Epithelial cell of esophagus (primary cell): ENCODE results near the gene BUD13.

Source experiments
- DNase-seq: peaks from one replicate; pipeline ENCODE4 v3.0.0; 2010; ENCODE audit warnings: low read depth
- H3K4me3 ChIP-seq: 2 replicates; pipeline ENCODE4 v1.5.1; 2011; ENCODE audit warnings: mild to moderate bottlenecking, low read length, control low read depth
- TF ChIP-seq, protein P1 (sequence below): IDR thresholded peaks from 2 replicates; pipeline ENCODE4 v1.5.1; 2011; ENCODE audit warnings: low read depth, mild to moderate bottlenecking, low read length, control low read depth, inconsistent platforms; ENCODE audit not compliant: insufficient read depth; ENCODE audit errors: missing control alignments

The BUD13 gene

GRCh38 chr11:116729501-116730240, 43.1 kb downstream of the BUD13 start:
- TF ChIP-seq, protein P1, sequence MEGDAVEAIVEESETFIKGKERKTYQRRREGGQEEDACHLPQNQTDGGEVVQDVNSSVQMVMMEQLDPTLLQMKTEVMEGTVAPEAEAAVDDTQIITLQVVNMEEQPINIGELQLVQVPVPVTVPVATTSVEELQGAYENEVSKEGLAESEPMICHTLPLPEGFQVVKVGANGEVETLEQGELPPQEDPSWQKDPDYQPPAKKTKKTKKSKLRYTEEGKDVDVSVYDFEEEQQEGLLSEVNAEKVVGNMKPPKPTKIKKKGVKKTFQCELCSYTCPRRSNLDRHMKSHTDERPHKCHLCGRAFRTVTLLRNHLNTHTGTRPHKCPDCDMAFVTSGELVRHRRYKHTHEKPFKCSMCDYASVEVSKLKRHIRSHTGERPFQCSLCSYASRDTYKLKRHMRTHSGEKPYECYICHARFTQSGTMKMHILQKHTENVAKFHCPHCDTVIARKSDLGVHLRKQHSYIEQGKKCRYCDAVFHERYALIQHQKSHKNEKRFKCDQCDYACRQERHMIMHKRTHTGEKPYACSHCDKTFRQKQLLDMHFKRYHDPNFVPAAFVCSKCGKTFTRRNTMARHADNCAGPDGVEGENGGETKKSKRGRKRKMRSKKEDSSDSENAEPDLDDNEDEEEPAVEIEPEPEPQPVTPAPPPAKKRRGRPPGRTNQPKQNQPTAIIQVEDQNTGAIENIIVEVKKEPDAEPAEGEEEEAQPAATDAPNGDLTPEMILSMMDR: no peak
- no peak overlapping the region for H3K4me3 ChIP-seq
- DNase-seq: no peak

- TF ChIP-seq, protein P1: no peak
- DNase-seq: peak; percentile 12
- H3K4me3 ChIP-seq: no peak overlapping the region
Measured at GRCh38 chr11:116727990-116728389, 44.8 kb downstream of the BUD13 start.

DNA sequence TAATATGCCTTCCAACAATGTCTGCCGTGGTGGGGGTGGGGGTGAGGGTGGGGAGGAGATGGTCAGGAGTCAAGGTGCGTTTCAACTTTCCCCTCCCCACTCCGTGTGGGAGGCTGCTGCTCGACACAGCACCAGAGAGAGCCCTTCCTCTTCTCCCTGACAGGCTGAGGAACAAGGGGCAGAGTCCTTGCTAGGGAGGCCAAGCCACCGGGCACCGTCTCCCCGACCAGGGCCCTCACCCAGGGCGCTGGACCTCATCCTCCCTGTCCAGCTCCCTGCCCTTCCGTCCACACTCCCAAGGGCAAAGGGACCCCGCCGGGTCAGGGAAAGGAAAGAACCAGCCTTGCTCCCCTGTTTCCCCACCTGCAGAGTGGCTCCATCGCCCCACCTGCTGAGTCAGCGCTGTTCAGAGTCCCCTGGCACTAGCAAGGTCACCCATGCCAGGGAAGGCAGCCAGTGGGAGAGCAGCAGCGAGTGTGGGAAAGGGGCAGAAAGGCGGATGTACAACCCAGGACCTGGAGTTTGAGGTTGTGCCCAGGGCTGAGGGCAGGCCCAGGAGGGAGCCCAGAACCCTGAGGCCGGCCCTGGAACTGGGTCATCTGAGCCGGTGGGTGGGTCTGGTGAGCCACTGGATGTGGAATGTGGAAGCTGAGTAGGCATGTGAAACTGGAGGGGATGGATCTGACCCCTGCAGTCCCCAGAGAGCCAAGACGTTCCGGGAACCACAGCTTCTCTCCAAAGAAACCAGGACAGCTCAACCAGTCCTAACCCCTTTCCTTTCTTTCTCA, 47.2 kb downstream of the BUD13 start:
- no peak overlapping the region for H3K4me3 ChIP-seq
- TF ChIP-seq, protein P1: no peak
- no peak for DNase-seq

- no peak for DNase-seq
- no peak overlapping the region for H3K4me3 ChIP-seq
- TF ChIP-seq, protein P1: no peak
Measured at GRCh38 chr11:116724813-116725212, 48.0 kb downstream of the BUD13 start.

DNA sequence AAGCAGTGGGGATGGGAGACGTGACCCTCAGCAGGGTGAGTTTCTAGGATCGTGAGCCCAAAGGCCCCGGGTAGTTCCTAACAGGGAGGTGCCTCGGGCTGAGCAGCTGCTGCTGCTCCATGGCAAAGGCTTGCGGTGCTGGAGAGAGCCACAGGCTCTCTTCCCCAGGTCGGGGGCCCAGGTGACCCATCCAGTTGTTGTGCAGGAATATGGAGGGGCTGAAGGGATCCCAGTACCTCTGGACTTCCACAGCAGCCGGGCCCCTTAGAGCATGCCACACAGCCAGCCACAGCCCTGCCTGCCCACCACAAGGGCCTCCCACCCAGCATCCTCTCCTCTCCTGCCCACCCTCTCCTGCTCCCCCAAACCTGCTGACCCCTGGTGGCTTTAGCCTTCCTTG, 49.3 kb downstream of the BUD13 start:
- TF ChIP-seq, protein P1: no peak
- DNase-seq: no peak

DNA sequence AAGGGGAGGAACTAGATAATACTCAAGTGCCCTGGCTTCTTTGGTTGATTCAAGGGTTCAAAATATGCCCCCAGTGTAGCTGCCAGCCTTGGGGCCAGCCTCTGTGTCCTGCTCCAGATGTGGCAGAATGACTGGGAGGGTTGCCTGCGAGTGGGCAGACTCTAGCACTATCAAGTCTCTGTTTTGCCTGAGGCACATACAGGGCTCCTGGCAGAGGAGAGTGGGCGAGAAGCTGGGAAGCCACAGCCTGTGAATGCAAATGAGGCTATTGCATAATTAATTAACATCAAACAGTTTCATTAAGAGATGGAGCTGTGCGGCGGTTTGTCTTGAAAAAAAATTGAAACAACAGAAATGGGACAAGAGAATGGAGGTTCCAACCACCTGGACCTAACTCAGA, 50.8 kb downstream of the BUD13 start:
- no peak overlapping the region for H3K4me3 ChIP-seq
- DNase-seq: no peak
- TF ChIP-seq, protein P1: no peak

More for the DNA sequence above, 49.3 kb downstream of the BUD13 start:
- no peak overlapping the region for H3K4me3 ChIP-seq
